Left lung (tissue), 10 donors: ENCODE results near the gene SCNN1G. TPM values are rescaled to one million over a fixed set of nuclear protein-coding genes. Genes with fewer than 3 reads are reported as not detected.
A peak's percentile ranks its signal among the peaks of the same experiment; 100 is the strongest.

Source experiments
- ATAC-seq: fragments of 200-7000 bp; cut with Tn5 transposase; one replicate; pipeline ENCODE4 v1.9.1; 2020; ENCODE audit warnings: moderate library complexity
- DNase-seq, 4 donors: peaks; one replicate each; pipeline ENCODE4 v3.0.0-alpha.2; 2013 to 2020
- H3K27ac ChIP-seq, 2 donors: fragments of 200-600 bp; sonication (generic) in 1 of 2; one replicate each; pipeline versions ENCODE4 v1.5.0 to v1.8.0; 2020 to 2021
- H3K27me3 ChIP-seq, 2 donors: fragments of 200-600 bp; sonication (generic) in 1 of 2; one replicate each; pipeline versions ENCODE4 v1.5.0 to v1.8.0; 2020 to 2021
- H3K36me3 ChIP-seq, 2 donors: fragments of 200-600 bp; sonication (generic) in 1 of 2; one replicate each; pipeline versions ENCODE4 v1.5.0 to v1.8.0; 2020 to 2021
- H3K4me1 ChIP-seq, 2 donors: fragments of 200-600 bp; one replicate each; pipeline ENCODE4 v1.8.0; 2021
- H3K4me3 ChIP-seq, 2 donors: fragments of 200-600 bp; sonication (generic) in 1 of 2; one replicate each; pipeline versions ENCODE4 v1.5.0 to v1.8.0; 2020 to 2021; ENCODE audit warnings: mild to moderate bottlenecking in 1 of 2
- H3K9me3 ChIP-seq, 2 donors: fragments of 200-600 bp; sonication (generic) in 1 of 2; one replicate each; pipeline versions ENCODE4 v1.5.0 to v1.8.0; 2020 to 2021
- intact Hi-C, 2 donors: fragments of 100-400 bp; cut with DNase I; formaldehyde crosslinking; loops; one replicate each; pipeline versions ENCODE4 v1.11.2 to v1.14.2; 2022
- polyA plus RNA-seq, 6 donors: library from polyadenylated mRNA; unstranded; fragments of 120-200 nt; gene quantifications; one replicate each; pipeline ENCODE4 v1.2.1, GENCODE V29; 2013; ENCODE audit not compliant: insufficient read length in 6 of 6
- total RNA-seq, 2 donors: library from RNA; stranded (reverse); fragmentation: NEBNext Ultra II Directional; extraction: Animal tissue kit (Norgen Biotek cat#: 25700); gene quantifications; one replicate each; pipeline ENCODE4 v1.2.1, GENCODE V29; 2021
- TF ChIP-seq, protein P1 (sequence below), 2 donors: fragments of 200-600 bp; sonication (generic) in 1 of 2; IDR thresholded peaks; one replicate each; pipeline versions ENCODE4 v1.5.0 to v1.8.0; 2021; ENCODE audit warnings: antibody characterized with exemption in 2 of 2
- donor health status: DM: no; HTN: yes; CAD: no.
- donor health status: DM: no; HTN: no; CAD: no.

Gene SCNN1G
- total and polyA plus RNA-seq, 8 donors, result 3.8 to 7.8 (median 4.6) TPM

DNA sequence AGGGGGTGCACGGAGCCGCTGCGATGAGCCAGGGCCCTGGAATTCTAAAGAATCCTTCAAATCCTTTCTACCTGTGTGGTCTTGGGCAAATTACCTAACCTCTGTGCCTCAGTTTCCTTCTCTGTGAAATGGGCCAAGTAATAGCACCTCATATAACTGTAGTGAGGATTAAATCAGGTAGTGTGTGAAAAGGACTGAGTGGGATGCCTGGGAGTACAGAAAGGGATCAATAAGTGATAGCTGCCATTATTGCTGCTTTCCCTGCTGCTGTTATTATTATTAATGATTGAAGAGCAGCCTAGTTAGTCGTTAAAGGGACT is 958 bp downstream of the SCNN1G start:
- H3K4me3 ChIP-seq, result peak overlapping the region; percentile 35 to 54
- H3K36me3 ChIP-seq, result no peaks in the 10 kb centered on the region
- no peak overlapping the region for H3K27ac ChIP-seq
- DNase-seq (no peak), ATAC-seq (no peak)
- H3K9me3 ChIP-seq, result no peaks in the 10 kb centered on the region
- peaks cover 20 to 75% of the 10 kb centered on the region in 2 donors for H3K27me3 ChIP-seq
- H3K4me1 ChIP-seq, result peaks cover 5 to 12% of the 10 kb centered on the region in 2 donors
- TF ChIP-seq, protein P1, sequence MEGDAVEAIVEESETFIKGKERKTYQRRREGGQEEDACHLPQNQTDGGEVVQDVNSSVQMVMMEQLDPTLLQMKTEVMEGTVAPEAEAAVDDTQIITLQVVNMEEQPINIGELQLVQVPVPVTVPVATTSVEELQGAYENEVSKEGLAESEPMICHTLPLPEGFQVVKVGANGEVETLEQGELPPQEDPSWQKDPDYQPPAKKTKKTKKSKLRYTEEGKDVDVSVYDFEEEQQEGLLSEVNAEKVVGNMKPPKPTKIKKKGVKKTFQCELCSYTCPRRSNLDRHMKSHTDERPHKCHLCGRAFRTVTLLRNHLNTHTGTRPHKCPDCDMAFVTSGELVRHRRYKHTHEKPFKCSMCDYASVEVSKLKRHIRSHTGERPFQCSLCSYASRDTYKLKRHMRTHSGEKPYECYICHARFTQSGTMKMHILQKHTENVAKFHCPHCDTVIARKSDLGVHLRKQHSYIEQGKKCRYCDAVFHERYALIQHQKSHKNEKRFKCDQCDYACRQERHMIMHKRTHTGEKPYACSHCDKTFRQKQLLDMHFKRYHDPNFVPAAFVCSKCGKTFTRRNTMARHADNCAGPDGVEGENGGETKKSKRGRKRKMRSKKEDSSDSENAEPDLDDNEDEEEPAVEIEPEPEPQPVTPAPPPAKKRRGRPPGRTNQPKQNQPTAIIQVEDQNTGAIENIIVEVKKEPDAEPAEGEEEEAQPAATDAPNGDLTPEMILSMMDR (IDR thresholded peaks at IDR 0.05), result no peak
- intact Hi-C loops, result loop anchor here (10.0 kb wide), 1 partner anchor 251 kb away; no protein-coding TSS in a partner anchor

DNA sequence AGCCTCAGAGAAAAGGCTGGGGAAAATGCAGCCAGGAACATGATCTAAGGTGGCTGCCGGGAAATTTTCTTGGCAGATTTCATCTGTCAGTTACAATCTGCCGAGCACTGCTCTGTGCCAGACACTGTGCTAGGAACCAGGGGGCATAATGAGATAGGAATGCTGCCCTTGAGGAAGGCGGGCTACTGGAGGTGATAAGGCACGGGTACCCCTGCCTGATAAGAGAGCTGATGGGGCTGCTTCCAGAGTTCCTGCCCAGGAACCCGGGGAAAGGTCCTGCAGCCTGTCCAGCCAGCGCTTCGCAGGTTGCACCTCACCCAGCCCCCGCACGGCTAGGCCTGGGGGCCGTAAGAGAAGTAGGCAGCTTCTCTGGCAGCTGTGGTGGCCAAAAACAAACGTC is 3.1 kb downstream of the SCNN1G start:
- DNase-seq (no peak), ATAC-seq (no peak)
- intact Hi-C loops, result loop anchor here (10.0 kb wide), 1 partner anchor 249 kb away; no protein-coding TSS in a partner anchor
- TF ChIP-seq, protein P1 (IDR thresholded peaks at IDR 0.05), result no peak
- no peak overlapping the region for H3K27ac ChIP-seq
- H3K9me3 ChIP-seq, result no peaks in the 10 kb centered on the region
- no peak overlapping the region for H3K4me3 ChIP-seq
- peaks cover 5 to 12% of the 10 kb centered on the region in 2 donors for H3K4me1 ChIP-seq
- no peaks in the 10 kb centered on the region for H3K36me3 ChIP-seq
- peaks cover 20 to 58% of the 10 kb centered on the region in 2 donors for H3K27me3 ChIP-seq

DNA sequence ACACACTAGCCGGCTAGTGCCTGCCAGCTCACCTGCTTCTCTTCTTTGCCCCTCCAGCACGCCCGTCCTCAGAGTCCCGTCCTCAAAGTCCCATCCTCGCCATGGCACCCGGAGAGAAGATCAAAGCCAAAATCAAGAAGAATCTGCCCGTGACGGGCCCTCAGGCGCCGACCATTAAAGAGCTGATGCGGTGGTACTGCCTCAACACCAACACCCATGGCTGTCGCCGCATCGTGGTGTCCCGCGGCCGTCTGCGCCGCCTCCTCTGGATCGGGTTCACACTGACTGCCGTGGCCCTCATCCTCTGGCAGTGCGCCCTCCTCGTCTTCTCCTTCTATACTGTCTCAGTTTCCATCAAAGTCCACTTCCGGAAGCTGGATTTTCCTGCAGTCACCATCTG is 3.6 kb downstream of the SCNN1G start:
- intact Hi-C loops, result loop anchor here (10.0 kb wide), 1 partner anchor 249 kb away; no protein-coding TSS in a partner anchor
- Histone ChIP-seq H3K4me3 (no peak overlapping the region), H3K27ac (no peak overlapping the region), H3K27me3 (peaks cover 20 to 53% of the 10 kb centered on the region in 2 donors), H3K36me3 (no peaks in the 10 kb centered on the region), H3K4me1 (peaks cover 5 to 12% of the 10 kb centered on the region in 2 donors), H3K9me3 (no peaks in the 10 kb centered on the region)
- ATAC-seq (no peak), DNase-seq (no peak)
- TF ChIP-seq, protein P1 (IDR thresholded peaks at IDR 0.05), result no peak

DNA sequence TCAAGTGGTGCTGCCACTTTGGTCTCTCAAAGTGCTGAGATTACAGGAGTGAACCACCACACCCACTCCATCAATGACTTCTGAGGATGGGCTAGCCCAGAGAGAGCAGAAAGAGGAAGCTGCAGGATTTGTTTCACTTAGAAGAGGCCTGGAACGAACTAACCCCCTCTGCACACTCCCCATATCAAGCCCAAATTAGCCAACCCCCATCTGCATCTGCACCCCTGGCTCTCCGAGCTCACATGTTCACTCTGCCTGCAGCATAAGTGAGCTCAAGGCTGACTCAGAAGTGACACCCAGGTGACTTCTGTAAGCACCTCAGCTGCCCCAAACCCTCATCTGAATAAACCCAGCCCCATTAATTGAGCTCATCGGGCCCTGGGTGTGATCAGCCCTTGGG is 4.8 kb downstream of the SCNN1G start:
- Histone ChIP-seq H3K27me3 (peaks cover 20 to 43% of the 10 kb centered on the region in 2 donors), H3K4me3 (no peak overlapping the region), H3K4me1 (peaks cover 5 to 8% of the 10 kb centered on the region in 2 donors), H3K27ac (no peak overlapping the region), H3K9me3 (no peaks in the 10 kb centered on the region), H3K36me3 (no peaks in the 10 kb centered on the region)
- DNase-seq (no peak), ATAC-seq (no peak)
- intact Hi-C loops, result loop anchor here (10.0 kb wide), 1 partner anchor 247 kb away; no protein-coding TSS in a partner anchor
- TF ChIP-seq, protein P1 (IDR thresholded peaks at IDR 0.05), result no peak

DNA sequence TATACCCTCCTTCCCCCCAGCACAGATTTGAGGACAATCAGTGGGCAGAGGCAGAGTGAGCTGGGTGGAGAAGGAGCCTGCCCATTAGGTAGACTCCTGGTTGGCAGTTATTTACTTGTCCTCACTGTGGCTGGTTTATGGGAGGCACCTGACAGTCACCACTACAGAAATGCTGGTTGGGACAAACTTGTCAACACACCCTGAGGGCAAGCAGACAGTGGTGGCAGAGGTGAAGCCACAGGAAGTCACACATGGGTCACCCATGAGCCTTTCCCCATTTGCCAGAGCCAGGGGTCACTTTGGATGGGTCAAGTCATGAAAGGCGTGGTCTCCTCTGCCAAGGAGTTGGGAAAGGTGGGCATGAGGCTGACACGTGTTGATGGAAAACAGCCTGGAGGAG is 6.4 kb downstream of the SCNN1G start:
- ATAC-seq, result no peak
- Histone ChIP-seq H3K9me3 (no peaks in the 10 kb centered on the region), H3K27ac (no peak overlapping the region), H3K4me3 (no peak overlapping the region), H3K4me1 (no peaks in the 10 kb centered on the region), H3K36me3 (no peaks in the 10 kb centered on the region), H3K27me3 (peaks cover 6 to 27% of the 10 kb centered on the region in 2 donors)
- no peak for DNase-seq
- intact Hi-C loops, result loop anchor here (10.0 kb wide), 1 partner anchor 246 kb away; no protein-coding TSS in a partner anchor
- TF ChIP-seq, protein P1 (IDR thresholded peaks at IDR 0.05), result no peak
